ENCODE data around the gene TRIM29.
A peak's percentile ranks its signal among the peaks of the same experiment; 100 is the strongest.
"Not testable (repeated sequence)": the region's sequence is repeated elsewhere in the genome, so short reads cannot be mapped to it uniquely, and the experiment has no call there.

The TRIM29 gene

DNA sequence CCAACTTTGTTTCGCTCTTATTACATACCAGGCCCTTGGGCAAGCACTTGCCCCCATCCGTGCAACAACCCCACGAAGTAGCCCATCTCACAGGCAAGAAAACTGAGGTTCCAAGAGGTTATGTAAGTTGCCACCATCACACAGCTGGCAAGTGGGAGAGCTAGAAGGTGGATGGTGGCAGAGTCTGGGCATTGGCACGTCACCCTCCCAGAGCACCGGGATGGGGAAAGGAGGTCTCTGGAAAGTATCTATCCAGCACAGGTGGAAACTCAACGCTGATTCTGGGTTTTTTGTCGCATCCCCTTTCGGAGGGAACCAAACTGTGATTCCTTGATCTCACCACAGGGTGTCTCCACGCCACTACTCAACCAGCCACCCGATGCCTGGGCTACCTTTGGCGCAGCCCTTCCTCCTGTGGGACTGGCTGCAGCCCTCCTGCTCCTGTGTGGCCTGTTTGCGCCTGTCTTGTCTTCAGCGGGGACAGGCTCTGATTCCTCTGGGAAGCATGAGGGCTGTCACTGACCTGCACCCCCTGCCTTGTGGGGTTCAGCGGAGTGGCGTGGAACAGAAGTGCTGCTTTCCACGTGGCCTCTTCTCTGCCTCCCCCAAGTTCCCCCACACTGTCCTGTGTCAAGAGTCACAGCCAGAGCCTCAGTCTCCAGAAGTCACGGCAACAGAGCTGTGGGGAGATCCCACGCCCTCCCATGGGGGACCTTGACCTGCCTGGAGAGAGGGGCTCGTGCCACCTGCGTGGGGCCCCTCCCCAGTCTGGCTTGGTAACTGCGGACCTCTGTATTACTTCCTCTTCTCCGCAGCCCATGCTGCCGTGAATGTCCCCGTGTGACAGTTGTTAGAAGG, 34.4 kb upstream of the TRIM29 start:
- DNase-seq = peak; percentile 14

- no peak for DNase-seq
Measured at GRCh38 chr11:120170741-120171261, 32.9 kb upstream of the TRIM29 start.

- no peak for DNase-seq
Measured at GRCh38 chr11:120169981-120170698, 32.2 kb upstream of the TRIM29 start.

- DNase-seq = peak; percentile 46
Measured at GRCh38 chr11:120168960-120169681, 31.2 kb upstream of the TRIM29 start.

- DNase-seq = no peak
Measured at GRCh38 chr11:120168108-120168959, 30.4 kb upstream of the TRIM29 start.

DNA sequence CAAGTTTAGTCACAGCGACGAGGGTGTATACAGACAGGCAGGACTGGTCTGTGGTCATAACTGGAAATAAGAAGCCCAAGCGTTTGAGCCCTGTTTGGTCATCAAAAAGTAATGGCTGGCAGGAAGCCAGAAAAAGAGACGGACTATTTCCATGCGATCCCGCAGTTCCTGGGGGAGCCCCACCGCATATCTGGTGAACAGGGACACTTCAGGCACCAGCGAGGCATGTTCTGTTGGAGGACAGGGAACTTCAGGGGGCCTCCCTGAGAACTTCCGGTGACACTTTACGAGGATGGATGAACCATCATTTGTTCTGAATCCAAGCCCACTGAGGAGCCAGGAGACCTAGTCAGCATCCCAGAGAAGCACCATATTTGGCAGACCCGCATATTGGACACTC, 29.7 kb upstream of the TRIM29 start:
- DNase-seq = no peak

DNA sequence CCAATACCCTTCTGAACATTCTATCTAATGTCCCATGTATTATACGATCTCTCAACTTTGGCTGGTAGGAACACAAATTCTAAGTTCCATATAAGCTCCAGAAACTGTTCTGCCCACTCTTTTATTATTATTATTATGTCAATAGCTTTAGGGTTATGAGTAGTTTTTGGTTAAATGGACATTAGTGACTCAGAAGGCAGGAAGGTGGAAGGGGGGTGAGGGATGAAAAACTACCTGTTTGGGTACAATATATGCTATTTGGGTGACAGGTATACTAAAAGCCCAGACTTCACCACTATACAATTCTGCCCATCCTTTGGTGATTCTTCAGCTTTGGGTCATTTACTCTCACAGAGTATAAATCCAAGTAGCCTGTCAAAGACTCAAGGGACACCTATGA, 22.5 kb upstream of the TRIM29 start:
- no peak for DNase-seq

DNA sequence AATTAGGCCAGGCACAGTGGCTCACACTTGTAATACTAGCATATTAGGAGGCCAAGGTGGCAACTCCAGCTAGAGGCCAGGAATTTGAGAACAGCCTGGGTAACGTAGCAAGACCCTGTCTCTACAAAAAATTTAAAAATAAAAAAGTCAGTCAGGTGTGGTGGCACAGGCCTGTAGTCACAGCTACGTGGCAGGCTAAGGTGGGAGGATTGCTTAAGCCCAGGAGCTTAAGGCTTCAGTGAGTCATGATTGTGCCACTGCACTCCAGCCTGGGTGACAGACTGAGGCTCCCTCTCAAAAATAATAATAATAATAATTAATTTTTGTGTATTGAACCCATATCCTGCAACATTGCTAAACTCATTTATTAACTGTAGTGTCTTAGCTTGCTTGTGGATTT, 15.3 kb upstream of the TRIM29 start:
- no peak for DNase-seq

DNA sequence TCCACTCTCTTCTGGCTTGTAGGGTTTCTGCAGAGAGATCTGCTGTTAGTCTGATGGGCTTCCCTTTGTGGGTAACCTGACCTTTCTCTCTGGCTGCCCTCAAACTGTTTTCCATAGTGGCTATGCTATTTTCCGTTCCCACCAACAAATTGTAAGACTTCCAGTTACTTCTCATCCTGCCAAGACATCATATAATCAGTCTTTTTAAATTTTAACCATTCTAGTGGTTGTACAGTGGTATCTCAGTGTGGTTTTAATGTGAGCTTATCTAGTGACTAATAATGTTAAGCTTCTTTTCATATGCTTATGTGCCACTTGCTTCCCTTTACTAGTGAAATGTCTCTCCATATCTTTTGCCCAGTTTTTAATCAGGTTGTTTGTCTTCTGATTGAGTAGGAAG, 13.6 kb upstream of the TRIM29 start:
- DNase-seq = no peak

DNA sequence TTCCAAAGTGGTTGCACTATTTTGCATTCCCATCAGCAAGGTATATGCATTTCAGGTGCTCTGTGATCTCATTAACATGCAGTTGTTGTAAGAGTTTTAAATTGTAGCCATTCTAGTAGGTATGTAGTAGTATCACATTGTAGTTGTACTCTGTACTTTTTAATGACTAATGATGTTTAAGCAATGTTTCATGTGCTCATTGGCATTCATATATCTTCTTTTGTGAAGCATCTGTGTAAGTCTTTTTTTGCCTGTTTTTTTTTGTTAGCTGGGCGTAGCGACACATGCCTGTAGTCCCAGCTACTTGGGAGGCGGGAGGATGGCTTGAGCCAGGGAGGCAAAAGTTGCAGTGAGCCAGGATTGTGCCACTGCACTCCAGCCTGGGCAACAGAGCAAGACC, 11.3 kb upstream of the TRIM29 start:
- no peak for DNase-seq

DNA sequence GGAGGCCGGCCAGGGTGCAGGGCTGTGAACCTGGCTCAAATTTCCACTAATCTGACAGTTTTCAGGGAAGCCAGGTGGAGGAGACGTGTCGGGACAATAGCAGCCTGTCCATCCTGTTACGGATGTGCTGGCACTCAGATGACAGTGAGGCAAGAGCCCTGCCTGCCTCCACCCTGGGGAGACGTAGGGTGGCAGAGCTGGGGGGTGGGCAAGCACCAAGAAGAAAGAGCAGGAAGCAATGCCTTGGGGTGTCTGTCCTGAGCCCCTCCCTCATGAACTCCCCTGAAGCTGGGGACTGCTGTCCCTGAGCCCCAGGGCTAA, 10.0 kb upstream of the TRIM29 start:
- DNase-seq = no peak

DNA sequence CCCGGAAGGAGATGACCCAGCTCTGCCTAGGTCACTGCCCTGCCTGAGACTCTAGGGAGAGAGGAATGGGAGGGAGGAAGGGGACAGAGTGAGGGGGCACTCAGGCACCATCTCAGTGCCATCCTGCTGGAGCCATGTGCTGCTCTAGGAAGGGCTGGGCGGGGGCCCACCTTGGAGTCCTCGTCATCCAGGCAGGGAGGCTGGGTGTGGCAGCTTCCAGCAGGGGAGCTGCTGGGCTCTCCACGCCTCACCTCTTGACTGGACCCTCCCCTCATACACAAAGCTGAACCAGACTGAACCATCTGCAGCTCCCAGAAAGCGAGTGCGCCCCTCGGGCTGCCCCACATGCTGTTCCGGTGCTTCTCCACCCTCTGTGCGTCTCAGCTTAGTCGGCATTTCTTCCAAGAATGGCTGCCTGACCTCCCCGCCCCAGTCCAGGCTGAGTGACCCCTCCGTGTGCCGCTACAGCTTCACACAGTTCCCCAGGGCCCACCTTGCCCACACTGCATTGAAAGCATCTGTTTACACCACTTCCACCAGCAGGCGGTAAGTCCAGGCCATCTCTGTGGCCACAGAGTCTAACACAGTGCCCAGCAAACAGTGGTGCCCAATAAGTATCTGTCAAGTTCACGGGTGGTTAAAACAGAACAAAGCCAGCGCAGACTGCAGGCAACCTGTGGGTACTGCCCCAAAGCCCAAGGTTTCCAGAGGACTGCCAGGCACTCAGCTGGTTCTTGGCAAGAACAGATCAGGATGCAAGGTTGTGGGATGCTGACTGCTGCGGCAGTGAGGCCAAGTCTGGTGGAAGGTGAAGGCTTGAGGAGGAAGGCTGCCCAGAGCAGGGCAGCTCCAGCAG, 9.4 kb upstream of the TRIM29 start:
- no peak for DNase-seq

GRCh38 chr11:120146413-120147093, 8.6 kb upstream of the TRIM29 start:
- no peak for DNase-seq

- no peak for DNase-seq
Measured at GRCh38 chr11:120144501-120144900, 6.6 kb upstream of the TRIM29 start.

DNA sequence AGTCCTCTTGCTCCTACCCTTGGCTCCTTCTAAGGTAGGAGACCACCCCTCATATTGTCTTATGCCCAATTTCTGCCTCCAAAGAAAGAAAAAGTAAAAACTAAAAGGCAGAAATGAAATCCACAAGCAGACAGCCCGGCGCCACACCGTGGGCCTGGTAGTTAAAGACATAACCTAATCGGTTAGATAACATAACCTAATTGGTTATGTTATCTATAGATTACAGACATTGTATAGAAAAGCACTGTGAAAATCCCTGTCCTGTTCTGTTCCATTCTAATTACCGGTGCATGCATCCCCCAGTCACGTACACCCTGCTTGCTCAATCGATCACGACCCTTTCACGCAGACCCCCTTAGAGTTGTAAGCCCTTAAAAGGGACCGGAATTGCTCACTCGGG, 5.6 kb upstream of the TRIM29 start:
- not testable (repeated sequence) for DNase-seq

DNA sequence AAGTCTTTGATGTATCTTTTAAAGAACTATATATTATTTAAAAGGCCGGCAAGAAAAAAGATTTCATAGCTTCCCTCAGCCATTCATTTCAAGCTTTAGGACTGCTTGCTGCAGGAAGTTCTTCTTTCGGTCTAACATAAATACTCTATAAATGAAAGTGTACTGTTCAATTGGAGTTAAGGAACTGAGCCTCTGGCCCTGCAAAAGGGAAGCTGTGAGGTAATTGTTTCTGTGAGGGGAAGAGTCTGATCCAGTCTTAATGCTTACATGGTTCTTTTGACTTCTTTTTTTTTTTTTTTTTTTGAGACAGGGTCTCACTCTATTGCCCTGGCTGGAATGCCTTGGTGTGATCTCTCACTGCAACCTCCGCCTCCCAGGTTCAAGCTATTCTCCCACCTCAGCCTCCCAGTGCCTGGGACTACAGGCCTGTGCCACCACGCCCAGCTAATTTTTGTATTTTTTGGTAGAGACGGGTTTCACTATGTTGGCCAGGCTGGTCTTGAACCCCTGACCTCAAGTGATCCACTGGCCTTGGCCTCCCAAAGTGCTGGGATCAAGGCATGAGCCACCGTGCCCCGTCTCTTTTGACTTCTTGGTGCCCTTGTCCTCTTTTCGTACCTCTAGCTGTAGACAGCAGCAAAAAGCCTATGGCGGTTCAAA, 4.7 kb upstream of the TRIM29 start:
- DNase-seq = no peak

GRCh38 chr11:120141768-120142423, 4.0 kb upstream of the TRIM29 start:
- no peak for DNase-seq

DNA sequence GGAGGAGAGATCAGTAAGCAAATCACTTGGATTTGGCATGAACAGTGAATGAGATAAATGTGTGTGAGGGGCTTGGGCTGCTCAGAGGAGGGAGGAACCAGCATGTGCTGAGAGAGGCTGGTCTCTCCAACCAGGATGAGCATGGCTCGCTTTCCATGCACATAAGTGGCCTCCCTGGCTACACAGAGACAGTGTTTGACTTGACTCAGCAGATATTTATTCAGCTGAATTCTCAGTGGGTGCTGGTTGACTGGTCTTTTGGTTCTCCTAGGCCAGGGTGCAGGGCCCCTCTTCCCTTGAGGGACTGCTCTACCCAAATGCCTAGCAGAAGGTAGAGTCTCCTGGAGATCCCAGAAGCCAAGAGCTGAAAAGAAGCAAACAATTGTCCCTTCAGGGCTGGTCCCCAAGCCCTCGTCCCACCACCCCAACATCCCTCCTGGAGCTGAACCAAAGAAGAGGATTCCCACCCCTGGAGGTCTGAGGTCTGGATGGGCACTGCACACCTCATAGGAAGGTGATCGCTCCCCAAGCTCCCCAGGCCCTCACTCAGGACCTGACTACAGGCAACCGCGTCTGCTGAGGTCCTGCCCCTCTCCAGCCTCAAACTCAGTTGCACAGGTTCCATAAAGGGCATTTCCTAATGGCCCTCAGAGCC, 3.3 kb upstream of the TRIM29 start:
- DNase-seq = no peak

DNA sequence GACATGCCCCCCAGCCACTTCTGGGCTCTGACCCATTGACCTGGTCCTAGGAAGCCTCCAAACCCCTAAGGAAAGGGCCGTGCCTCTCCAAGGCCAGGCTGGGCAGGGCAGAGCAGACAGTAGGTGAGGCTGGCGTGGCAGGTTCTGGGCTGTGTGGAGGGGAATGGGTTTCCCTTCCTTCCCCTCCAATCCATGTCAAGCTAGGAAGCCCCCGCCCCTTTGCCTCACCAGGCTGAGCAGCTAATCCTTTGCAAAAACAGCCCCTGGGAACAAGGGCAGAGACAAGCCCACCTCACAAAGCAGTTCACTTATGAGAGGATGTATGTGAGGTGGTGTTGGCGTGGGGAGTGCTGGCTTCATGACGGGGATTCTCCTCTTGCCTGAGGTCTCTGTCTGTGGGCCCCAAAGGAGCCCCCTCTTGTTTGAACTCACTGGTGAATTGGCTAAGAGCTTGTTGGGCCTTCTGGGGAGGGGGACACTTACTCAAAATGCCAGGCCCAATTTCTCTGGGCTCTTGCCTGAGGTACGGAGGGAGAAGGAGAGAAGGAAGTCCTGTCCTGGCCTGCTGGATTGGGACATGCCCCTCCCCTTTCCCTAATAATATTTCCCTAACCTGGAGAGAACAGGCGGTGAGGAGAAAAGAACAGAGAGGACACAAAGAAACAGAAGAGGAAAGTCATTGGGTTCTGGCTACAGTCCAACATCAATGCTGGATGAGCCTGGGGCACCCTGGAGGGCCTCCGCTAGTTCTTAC, 1.6 kb upstream of the TRIM29 start:
- no peak for DNase-seq
